HPDE6-E6E7 (cell line): Measurements from ENCODE around the gene PACRG.

Experiments used
- DNase-seq: peaks from one replicate; pipeline ENCODE4 v3.0.0; 2011; ENCODE audit warnings: missing footprints; ENCODE audit errors: extremely low spot score

Gene PACRG

GRCh38 chr6:163241683-163242082, 513.9 kb downstream of the PACRG start:
- DNase-seq, result no peak

- no peak for DNase-seq
These were observed 515.3 kb downstream of the PACRG start for GRCh38 chr6:163243083-163243482.

GRCh38 chr6:163243692-163244589, 516.2 kb downstream of the PACRG start:
- no peak for DNase-seq

- DNase-seq, result no peak
These were observed 520.3 kb downstream of the PACRG start for GRCh38 chr6:163248051-163248450.

- DNase-seq, result no peak
These were observed 521.9 kb downstream of the PACRG start for GRCh38 chr6:163249651-163250101.

GRCh38 chr6:163250116-163250515, 522.3 kb downstream of the PACRG start:
- no peak for DNase-seq

GRCh38 chr6:163252061-163252591, 524.4 kb downstream of the PACRG start:
- no peak for DNase-seq

GRCh38 chr6:163253556-163254213, 525.9 kb downstream of the PACRG start:
- DNase-seq, result no peak

GRCh38 chr6:163254341-163254835, 526.6 kb downstream of the PACRG start:
- DNase-seq, result no peak

- DNase-seq, result no peak
These were observed 527.5 kb downstream of the PACRG start for GRCh38 chr6:163255265-163255664.

- no peak for DNase-seq
These were observed 531.9 kb downstream of the PACRG start for GRCh38 chr6:163259689-163260088.

GRCh38 chr6:163260111-163260895, 532.5 kb downstream of the PACRG start:
- DNase-seq, result no peak

- DNase-seq, result no peak
These were observed 533.1 kb downstream of the PACRG start for GRCh38 chr6:163260911-163261310.

- DNase-seq, result no peak
These were observed 533.6 kb downstream of the PACRG start for GRCh38 chr6:163261361-163261760.

- DNase-seq, result no peak
These were observed 534.3 kb downstream of the PACRG start for GRCh38 chr6:163262080-163262479.

GRCh38 chr6:163263196-163263595, 535.4 kb downstream of the PACRG start:
- DNase-seq, result no peak

- no peak for DNase-seq
These were observed 536.4 kb downstream of the PACRG start for GRCh38 chr6:163263998-163264661.

- DNase-seq, result no peak
These were observed 536.9 kb downstream of the PACRG start for GRCh38 chr6:163264662-163265035.

GRCh38 chr6:163281634-163282033, 553.9 kb downstream of the PACRG start:
- no peak for DNase-seq

- DNase-seq, result no peak
These were observed 554.9 kb downstream of the PACRG start for GRCh38 chr6:163282672-163283071.

GRCh38 chr6:163284151-163284550, 556.4 kb downstream of the PACRG start:
- no peak for DNase-seq
